ENCODE results near the gene FCRL5. TPM values are rescaled to one million over a fixed set of nuclear protein-coding genes. Genes with fewer than 3 reads are reported as not detected.

The FCRL5 gene
- total RNA-seq, 2 donors from 2014 or later, result 1.1 TPM; not detected in 1

GRCh38 chr1:157504646-157505045 lies 47.7 kb downstream of the FCRL5 start:
- no peak overlapping the region for H3K9ac ChIP-seq (ENCODE audit: extremely low read depth, low read length, poor library complexity, severe bottlenecking)
- H3K4me1 ChIP-seq (ENCODE audit: control insufficient read depth, insufficient read depth, low read length), result no peaks in the 10 kb centered on the region
- Mint-ChIP-seq H3K4me3 (no peak overlapping the region), H3K27ac (no peak overlapping the region), H3K27me3 (ENCODE audit: insufficient read depth) (no peaks in the 10 kb centered on the region), H3K36me3 (ENCODE audit: low read depth) (no peaks in the 10 kb centered on the region), H3K9me3 (peaks cover 3% of the 10 kb centered on the region), H3K4me1 (peaks cover 9% of the 10 kb centered on the region)
- H3K27ac ChIP-seq (ENCODE audit: low read depth, low read length), result no peak overlapping the region
- no peaks in the 10 kb centered on the region for H3K36me3 ChIP-seq (ENCODE audit: control insufficient read depth, insufficient read depth, low read length)
- WGBS, 2 experiments (ENCODE audit: insufficient coverage in 1 of 2, insufficient read length in 1 of 2), result 89 to 90% methylated on average over 5 to 6 of the region's 6 CpGs
- no peak overlapping the region for H3K4me3 ChIP-seq (ENCODE audit: low read length)
- TF ChIP-seq CTCF (conservative IDR thresholded peaks at IDR 0.05), result no peak
- DNase-seq, result peak; percentile 63
- H3K9me3 ChIP-seq (ENCODE audit: control insufficient read depth, low read length), result peaks cover 9% of the 10 kb centered on the region
- no peaks in the 10 kb centered on the region for H3K27me3 ChIP-seq (ENCODE audit: control insufficient read depth, insufficient read depth, low read length, poor library complexity, severe bottlenecking)

- DNase-seq, result no peak
- no peaks in the 10 kb centered on the region for H3K4me1 ChIP-seq (ENCODE audit: control insufficient read depth, insufficient read depth, low read length)
These were observed 52.8 kb downstream of the FCRL5 start for GRCh38 chr1:157499521-157499920.

GRCh38 chr1:157498736-157499090 lies 53.6 kb downstream of the FCRL5 start:
- H3K9me3 Mint-ChIP-seq, result peaks cover 3% of the 10 kb centered on the region
- 89 to 94% methylated on average over 2 of the region's 2 CpGs for WGBS, 2 experiments (ENCODE audit: insufficient coverage in 1 of 2, insufficient read length in 1 of 2)

More at GRCh38 chr1:157499521-157499920, 52.8 kb downstream of the FCRL5 start:
- Histone ChIP-seq H3K9ac (ENCODE audit: extremely low read depth, low read length, poor library complexity, severe bottlenecking) (no peak overlapping the region), H3K9me3 (ENCODE audit: control insufficient read depth, low read length) (peaks cover 9% of the 10 kb centered on the region), H3K4me3 (ENCODE audit: low read length) (no peak overlapping the region), H3K36me3 (ENCODE audit: control insufficient read depth, insufficient read depth, low read length) (no peaks in the 10 kb centered on the region), H3K27ac (ENCODE audit: low read depth, low read length) (no peak overlapping the region), H3K27me3 (ENCODE audit: control insufficient read depth, insufficient read depth, low read length, poor library complexity, severe bottlenecking) (no peaks in the 10 kb centered on the region)
- Mint-ChIP-seq H3K4me1 (peaks cover 10% of the 10 kb centered on the region), H3K9me3 (peaks cover 3% of the 10 kb centered on the region), H3K27me3 (ENCODE audit: insufficient read depth) (no peaks in the 10 kb centered on the region), H3K36me3 (ENCODE audit: low read depth) (no peaks in the 10 kb centered on the region), H3K4me3 (no peak overlapping the region), H3K27ac (no peak overlapping the region)
- 88 to 98% methylated on average over 6 to 8 of the region's 8 CpGs for WGBS, 2 experiments (ENCODE audit: insufficient coverage in 1 of 2, insufficient read length in 1 of 2)
- TF ChIP-seq CTCF (conservative IDR thresholded peaks at IDR 0.05), result no peak

More at GRCh38 chr1:157498736-157499090, 53.6 kb downstream of the FCRL5 start:
- H3K4me3 Mint-ChIP-seq, result no peak overlapping the region
- TF ChIP-seq CTCF (conservative IDR thresholded peaks at IDR 0.05), result no peak
- peaks cover 10% of the 10 kb centered on the region for H3K4me1 Mint-ChIP-seq
- no peaks in the 10 kb centered on the region for H3K27me3 Mint-ChIP-seq (ENCODE audit: insufficient read depth)
- Histone ChIP-seq H3K9ac (ENCODE audit: extremely low read depth, low read length, poor library complexity, severe bottlenecking) (no peak overlapping the region), H3K9me3 (ENCODE audit: control insufficient read depth, low read length) (peaks cover 9% of the 10 kb centered on the region), H3K27me3 (ENCODE audit: control insufficient read depth, insufficient read depth, low read length, poor library complexity, severe bottlenecking) (no peaks in the 10 kb centered on the region), H3K36me3 (ENCODE audit: control insufficient read depth, insufficient read depth, low read length) (no peaks in the 10 kb centered on the region), H3K27ac (ENCODE audit: low read depth, low read length) (no peak overlapping the region), H3K4me1 (ENCODE audit: control insufficient read depth, insufficient read depth, low read length) (no peaks in the 10 kb centered on the region), H3K4me3 (ENCODE audit: low read length) (no peak overlapping the region)
- H3K27ac Mint-ChIP-seq, result no peak overlapping the region
- DNase-seq, result no peak
- no peaks in the 10 kb centered on the region for H3K36me3 Mint-ChIP-seq (ENCODE audit: low read depth)
